ENCODE measurements around the gene EFEMP2. TPM values are rescaled to one million over a fixed set of nuclear protein-coding genes. Genes with fewer than 3 reads are reported as not detected.
A peak's percentile ranks its signal among the peaks of the same experiment; 100 is the strongest.

EFEMP2 gene
- total RNA-seq, 1 experiment from 2014 or later = 4.5 TPM

GRCh38 chr11:65891219-65892136 is 18.9 kb upstream of the EFEMP2 start:
- Histone ChIP-seq H3K4me1 (ENCODE audit: insufficient read depth, low read length) (peaks cover 52% of the 10 kb centered on the region), H3K4me3 (ENCODE audit: low read length) (peak overlapping the region; percentile 72), H3K36me3 (ENCODE audit: low read depth, low read length) (peaks cover 34% of the 10 kb centered on the region), H2AFZ (ENCODE audit: low read length) (no peak overlapping the region), H3K79me2 (ENCODE audit: low read length) (peaks cover 49% of the 10 kb centered on the region), H3F3A (ENCODE audit: low read length, unreplicated experiment) (peaks cover 45% of the 10 kb centered on the region), H3K9me2 (replicated peaks; ENCODE audit: low read length) (no peaks in the 10 kb centered on the region), H3K9ac (ENCODE audit: low read length) (peak overlapping the region; percentile 48), H3K27ac (ENCODE audit: low read length) (peak overlapping the region; percentile 58), H3K9me3 (ENCODE audit: low read length) (no peaks in the 10 kb centered on the region), H4K20me1 (ENCODE audit: low read length) (peaks cover 33% of the 10 kb centered on the region), H3K27me3 (ENCODE audit: low read length) (no peaks in the 10 kb centered on the region), H3K4me2 (ENCODE audit: low read length) (peak overlapping the region; percentile 96)
- intact Hi-C loops (cut with micrococcal nuclease) = loop anchor here (2.0 kb wide), 1 partner anchor 19 kb away; no protein-coding TSS in a partner anchor
- ATAC-seq = peak; percentile 13
- TSS peak; percentile 39 for BruUV-seq (replicated peaks)
- DNase-seq = peak; percentile 95
- CTCF ChIA-PET = interaction anchor here (0.6 to 1.1 kb wide), 3 partner anchors 9 to 32 kb away, joined by 3 to 5 read pairs (median 3); partner anchors contain the start of gene FOSL1
- TF ChIP-seq, protein P1, sequence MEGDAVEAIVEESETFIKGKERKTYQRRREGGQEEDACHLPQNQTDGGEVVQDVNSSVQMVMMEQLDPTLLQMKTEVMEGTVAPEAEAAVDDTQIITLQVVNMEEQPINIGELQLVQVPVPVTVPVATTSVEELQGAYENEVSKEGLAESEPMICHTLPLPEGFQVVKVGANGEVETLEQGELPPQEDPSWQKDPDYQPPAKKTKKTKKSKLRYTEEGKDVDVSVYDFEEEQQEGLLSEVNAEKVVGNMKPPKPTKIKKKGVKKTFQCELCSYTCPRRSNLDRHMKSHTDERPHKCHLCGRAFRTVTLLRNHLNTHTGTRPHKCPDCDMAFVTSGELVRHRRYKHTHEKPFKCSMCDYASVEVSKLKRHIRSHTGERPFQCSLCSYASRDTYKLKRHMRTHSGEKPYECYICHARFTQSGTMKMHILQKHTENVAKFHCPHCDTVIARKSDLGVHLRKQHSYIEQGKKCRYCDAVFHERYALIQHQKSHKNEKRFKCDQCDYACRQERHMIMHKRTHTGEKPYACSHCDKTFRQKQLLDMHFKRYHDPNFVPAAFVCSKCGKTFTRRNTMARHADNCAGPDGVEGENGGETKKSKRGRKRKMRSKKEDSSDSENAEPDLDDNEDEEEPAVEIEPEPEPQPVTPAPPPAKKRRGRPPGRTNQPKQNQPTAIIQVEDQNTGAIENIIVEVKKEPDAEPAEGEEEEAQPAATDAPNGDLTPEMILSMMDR (conservative IDR thresholded peaks at IDR 0.05; ENCODE audit: low read depth, low read length) = peak; percentile 68
- TF ChIP-seq EZH2phosphoT487 (IDR thresholded peaks at IDR 0.05; ENCODE audit: borderline replicate concordance, low read length) = no peak
- POLR2A ChIA-PET (ENCODE audit: unreplicated experiment) = interaction anchor here (0.6 to 4.5 kb wide), 14 partner anchors 9 to 527 kb away, joined by 3 to 35 read pairs (median 5); partner anchors contain the start of genes C11orf68, FOSL1, MUS81 and NEAT1

- peak within 1 kb of the TSS; percentile 48 for H3K9ac ChIP-seq (ENCODE audit: low read length)
- peaks cover 30% of the 10 kb centered on the region for H3K36me3 ChIP-seq (ENCODE audit: low read depth, low read length)
- no peak within 1 kb of the TSS for H2AFZ ChIP-seq (ENCODE audit: low read length)
- ChIA-PET POLR2A (ENCODE audit: unreplicated experiment) (interaction anchor here (0.6 to 4.5 kb wide), 19 partner anchors 10 to 590 kb away, joined by 3 to 35 read pairs (median 5); partner anchors contain the start of genes C11orf68, DPP3, FOSL1 and MUS81), CTCF (interaction anchor here (0.9 to 1.2 kb wide), 4 partner anchors 10 to 31 kb away, joined by 3 to 7 read pairs (median 4); partner anchors contain the start of gene FOSL1)
- H3K27ac ChIP-seq (ENCODE audit: low read length) = peak within 1 kb of the TSS; percentile 58
- H3K79me2 ChIP-seq (ENCODE audit: low read length) = peaks cover 49% of the 10 kb centered on the region
- H3K4me1 ChIP-seq (ENCODE audit: insufficient read depth, low read length) = peaks cover 44% of the 10 kb centered on the region
- no TSS peak for BruUV-seq (replicated peaks)
- no peaks in the 10 kb centered on the region for H3K27me3 ChIP-seq (ENCODE audit: low read length)
- TF ChIP-seq EZH2phosphoT487 (IDR thresholded peaks at IDR 0.05; ENCODE audit: borderline replicate concordance, low read length) (peak; percentile 99), EZH2 (IDR thresholded peaks at IDR 0.05; ENCODE audit: low read length, unreplicated experiment) (no peak)
- TF ChIP-seq, protein P1 (conservative IDR thresholded peaks at IDR 0.05; ENCODE audit: low read depth, low read length) = peak; percentile 31; the same call in 1 of the 2 replicates
- H3K9me2 ChIP-seq (replicated peaks; ENCODE audit: low read length) = no peaks in the 10 kb centered on the region
- H3K9me3 ChIP-seq (ENCODE audit: low read length) = no peaks in the 10 kb centered on the region
- peak within 1 kb of the TSS; percentile 72 for H3K4me3 ChIP-seq (ENCODE audit: low read length)
- peaks cover 36% of the 10 kb centered on the region for H3F3A ChIP-seq (ENCODE audit: low read length, unreplicated experiment)
- ATAC-seq (peak; percentile 23), DNase-seq (peak; percentile 99)
- peaks cover 24% of the 10 kb centered on the region for H4K20me1 ChIP-seq (ENCODE audit: low read length)
- peak within 1 kb of the TSS; percentile 96 for H3K4me2 ChIP-seq (ENCODE audit: low read length)
- intact Hi-C loops (cut with micrococcal nuclease) = loop anchor here (2.0 kb wide), 1 partner anchor 20 kb away; no protein-coding TSS in a partner anchor
These were observed 18.0 kb upstream of the EFEMP2 start, which contains the start of gene CCDC85B for GRCh38 chr11:65890324-65891218. Gene CCDC85B (plus strand): TSS chr11:65890673. CDS start chr11:65890784, 111 bp downstream.

All from PC-3 (cell line).